ENCODE results near the gene RNF166. TPM values are rescaled to one million over a fixed set of nuclear protein-coding genes. Genes with fewer than 3 reads are reported as not detected.

RNF166 gene
- polyA plus RNA-seq, 1 donor: 16.0 TPM

GRCh38 chr16:88692861-88693260 is 13.3 kb downstream of the RNF166 start:
- DNase-seq (ENCODE audit: low read depth): no peak

DNA sequence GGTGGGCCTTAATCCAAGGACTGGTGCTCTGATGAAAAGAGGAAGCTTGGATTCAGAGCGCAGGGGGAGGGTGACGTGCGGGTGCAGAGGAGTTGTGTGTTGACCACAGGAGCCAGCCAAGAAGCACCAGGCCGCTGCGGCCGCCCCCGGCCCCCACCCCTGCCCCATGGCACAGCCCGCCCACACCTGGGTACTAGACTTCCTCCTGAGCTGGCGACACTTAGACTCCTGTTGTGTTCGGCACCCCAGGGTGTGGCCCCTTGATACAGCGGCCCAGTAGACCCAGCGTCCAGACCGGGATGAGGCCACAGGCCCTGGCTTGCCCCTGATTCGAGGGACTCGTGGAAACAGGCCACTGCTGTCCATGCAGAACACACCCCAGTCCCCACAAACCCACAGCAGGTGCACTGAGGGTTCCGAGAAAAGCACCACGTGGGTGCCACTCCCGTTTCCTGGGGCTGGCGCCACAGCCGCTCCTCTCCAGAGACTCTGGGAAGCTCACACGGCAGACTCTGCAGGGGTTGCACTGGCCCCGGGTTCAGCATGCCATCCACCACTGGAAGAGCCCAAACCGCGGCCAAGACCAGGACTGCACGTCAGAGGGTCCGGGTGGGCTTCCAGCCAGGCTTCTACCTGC is 14.2 kb downstream of the RNF166 start:
- no peak for DNase-seq (ENCODE audit: low read depth)

DNA sequence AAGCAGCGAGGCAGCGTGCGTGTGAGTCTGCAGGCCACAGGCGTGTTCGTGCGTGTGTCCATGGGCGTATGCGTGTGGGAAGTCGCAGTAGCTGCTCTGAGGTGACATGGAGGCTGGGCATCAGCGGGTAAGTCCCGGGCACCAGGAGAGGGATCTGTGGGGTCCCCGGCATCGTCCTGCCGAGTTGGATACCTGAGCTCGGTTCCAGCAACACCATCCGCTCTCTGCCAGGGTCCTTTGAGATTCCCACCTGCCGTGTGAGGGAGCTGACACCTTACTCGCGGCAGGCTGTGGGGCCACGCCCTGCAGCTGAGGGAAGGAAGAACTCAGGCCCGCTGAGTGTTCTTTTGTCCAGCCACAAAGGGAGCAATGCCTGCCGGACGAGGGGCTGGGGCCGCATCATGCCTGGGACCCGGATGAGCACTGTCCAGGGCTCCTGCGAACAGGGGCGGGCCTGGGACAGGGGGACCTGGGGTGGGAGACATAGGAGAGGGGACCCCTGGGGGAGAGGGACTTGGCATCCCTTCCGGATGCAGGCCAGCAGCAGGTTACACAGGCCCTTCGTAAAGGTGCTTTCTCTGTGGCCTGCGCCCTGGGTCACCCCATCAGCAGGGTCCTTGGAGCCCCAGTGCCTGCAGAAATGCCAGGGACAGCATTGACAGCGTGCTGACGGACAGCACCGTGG is 14.9 kb downstream of the RNF166 start:
- DNase-seq (ENCODE audit: low read depth): no peak

DNA sequence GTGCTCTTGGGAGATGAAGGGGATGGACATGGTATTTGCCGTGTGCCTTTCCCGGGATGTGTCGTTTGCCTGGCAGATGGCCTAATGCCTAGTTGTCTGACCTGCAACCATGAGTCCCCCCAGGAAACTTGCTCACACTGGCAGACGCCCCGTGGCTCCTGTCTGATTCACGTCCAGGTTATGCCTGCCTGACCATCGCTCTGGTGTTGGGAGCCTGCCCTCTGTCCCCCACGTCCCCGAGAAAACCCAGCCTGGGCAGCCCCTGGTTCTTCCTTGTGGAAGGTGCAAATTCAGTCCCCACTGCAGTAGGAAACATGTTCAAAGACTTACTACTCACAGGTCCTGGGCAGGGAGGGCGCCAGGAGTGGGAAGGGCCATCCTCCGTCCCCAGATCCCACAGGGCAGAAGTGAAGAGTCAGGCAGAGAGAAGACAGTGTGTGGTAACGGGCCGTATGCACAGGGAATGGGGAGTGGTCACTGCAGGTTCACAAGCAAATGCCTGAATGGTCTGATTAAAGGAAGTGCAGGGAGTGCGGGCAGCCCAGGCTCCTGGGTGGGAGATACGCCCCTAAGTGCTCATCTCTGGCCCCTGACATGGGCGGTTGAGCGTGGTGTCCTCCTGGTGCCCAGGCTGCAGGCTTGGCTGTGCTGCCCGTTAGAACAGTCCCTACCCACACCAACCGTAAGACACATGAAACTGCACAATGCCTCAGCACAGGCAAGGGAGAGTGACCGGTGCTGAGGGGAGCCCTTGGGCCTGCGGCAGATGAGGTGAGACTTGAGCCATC is 15.7 kb downstream of the RNF166 start:
- no peak for DNase-seq (ENCODE audit: low read depth)

GRCh38 chr16:88688013-88688778 is 18.0 kb downstream of the RNF166 start:
- no peak for DNase-seq (ENCODE audit: low read depth)

DNA sequence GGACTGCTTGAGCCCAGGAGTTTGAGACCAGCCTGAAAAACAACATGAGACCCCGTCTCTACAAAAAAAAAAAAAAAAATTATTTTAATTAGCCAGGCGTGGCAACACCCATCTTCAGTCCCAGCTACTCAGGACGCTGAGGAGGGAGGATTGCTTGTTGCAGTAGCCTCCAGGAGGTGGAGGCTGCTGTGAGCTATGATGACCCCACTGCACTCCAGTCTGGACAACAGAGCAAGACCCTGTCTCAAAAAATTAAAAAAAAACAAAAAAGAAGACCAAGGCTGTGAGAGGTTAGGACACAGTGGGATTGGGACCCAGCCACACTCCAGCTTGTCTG is 18.6 kb downstream of the RNF166 start:
- no peak for DNase-seq (ENCODE audit: low read depth)

DNA sequence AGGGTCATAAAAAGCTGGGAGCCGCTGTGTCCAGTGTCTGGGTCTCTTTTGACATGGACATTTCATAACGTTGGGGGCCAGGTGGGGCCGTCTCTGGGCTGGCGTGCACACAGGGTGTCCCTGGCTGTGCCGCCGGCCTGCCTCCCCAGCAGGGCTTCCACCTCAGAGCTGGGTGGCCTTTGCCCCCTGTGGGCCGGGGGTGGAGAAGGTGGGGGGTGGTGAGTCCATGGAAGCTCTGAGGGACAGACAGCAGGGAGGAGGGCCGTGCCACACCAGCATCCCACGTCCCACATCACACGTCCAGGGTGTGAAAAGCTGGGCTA is 19.0 kb downstream of the RNF166 start:
- no peak for DNase-seq (ENCODE audit: low read depth)

DNA sequence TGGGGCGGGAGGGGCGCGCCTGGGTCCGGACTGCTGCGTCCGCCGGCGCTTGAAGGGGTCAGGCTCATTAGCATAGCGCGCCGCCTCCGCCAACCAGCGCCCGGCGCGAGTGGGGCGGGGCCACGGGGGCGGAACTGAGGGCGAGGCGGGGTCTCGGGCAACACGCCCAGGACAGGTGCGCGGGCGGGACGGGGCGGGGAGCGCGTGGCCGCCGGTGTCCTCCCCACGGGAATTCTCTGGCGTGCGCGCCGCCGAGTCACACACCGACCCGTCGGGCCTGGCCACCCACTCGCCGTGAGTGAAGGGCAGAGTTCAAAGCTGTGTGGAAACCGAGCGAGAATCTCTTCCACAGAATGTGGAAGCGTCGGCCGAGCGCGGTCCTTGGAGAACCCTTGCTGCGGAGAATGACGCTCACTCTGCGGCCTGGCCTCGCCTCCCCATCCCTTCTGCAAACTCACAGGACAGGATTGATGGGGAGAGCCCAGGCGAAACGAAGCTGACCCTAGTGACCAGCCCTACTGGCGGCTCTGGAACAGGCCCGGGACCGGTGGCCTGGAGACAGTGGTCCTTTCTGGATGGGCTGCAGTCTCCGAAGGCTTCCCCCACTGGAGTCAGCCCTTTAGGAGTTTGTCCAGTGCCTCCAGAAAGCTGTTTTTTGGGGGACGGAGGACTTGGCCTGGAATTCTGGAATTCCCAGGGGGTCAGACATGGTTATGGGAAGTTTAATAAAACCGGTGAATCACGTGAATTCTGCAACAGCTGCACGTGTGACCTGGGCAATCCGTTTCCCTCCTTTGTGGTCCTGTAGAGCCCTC is 19.6 kb downstream of the RNF166 start, which contains the start of gene SNAI3:
Gene SNAI3 (minus strand): TSS at position 69 of the 815 bp plus-strand sequence. CDS start 101 bp downstream, outside the sequence.
- no peak for DNase-seq (ENCODE audit: low read depth)

- no peak for DNase-seq (ENCODE audit: low read depth)
These were observed 20.2 kb downstream of the RNF166 start for GRCh38 chr16:88686062-88686438.

GRCh38 chr16:88685156-88686061 is 20.8 kb downstream of the RNF166 start:
- no peak for DNase-seq (ENCODE audit: low read depth)

DNA sequence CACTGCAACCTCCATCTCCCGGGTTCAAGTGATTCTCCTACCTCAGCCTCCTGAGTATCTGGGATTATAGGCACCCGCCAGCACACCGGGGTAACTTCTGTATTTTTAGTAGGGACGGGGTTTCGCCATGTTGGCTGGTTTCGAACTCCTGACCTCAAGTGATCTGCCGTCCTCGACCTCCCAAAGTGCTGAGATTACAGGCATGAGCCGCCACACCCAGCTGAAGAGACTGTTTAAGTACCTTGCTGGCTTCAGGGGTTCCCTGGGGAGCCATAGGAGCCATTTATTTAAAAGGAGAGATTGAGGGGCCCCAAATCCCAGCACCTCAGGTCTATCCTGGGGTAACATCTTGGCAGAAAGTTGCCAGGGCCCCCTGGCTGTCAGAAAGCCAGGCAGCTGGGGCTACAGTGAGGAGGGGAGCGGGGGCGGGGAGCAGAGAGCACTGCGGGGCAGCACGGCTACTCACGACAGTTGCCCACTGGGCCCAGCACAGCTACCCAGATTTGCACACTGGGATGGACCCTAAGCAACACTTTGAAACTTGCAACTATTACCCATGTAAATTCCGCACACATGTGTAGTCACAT is 21.5 kb downstream of the RNF166 start:
- no peak for DNase-seq (ENCODE audit: low read depth)

GRCh38 chr16:88681709-88682451 is 24.3 kb downstream of the RNF166 start:
- no peak for DNase-seq (ENCODE audit: low read depth)

DNA sequence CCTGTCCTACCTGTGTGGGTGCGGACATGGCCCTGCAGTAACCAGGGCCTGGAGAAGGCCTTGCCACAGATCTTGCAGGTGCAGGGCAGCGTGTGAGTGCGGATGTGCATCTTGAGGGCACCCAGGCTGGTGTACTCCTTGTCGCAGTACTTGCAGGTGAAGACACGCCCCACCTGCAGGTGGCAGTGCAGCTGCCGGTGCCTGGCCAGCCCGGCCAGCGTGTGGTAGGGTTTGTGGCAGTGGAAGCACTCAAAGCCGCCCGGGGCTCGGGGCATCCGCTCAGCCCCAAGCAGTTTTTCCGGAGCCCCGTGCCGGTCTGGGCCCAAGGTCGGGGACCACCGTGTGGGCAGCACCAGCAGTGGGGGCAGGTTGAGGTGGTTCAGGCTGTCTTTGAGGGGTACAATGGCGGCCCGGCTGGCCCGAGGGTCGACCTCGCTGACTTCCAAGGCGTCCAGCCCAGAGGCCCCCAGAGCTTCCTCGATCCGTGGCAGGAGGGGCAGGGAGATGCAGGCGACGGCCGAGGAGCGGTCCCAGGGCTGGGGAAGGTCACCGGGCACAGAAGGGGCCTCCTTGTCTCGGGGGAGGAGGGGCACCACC is 25.0 kb downstream of the RNF166 start:
- DNase-seq (ENCODE audit: low read depth): no peak

- DNase-seq (ENCODE audit: low read depth): no peak
These were observed 25.6 kb downstream of the RNF166 start for GRCh38 chr16:88680554-88681083.

DNA sequence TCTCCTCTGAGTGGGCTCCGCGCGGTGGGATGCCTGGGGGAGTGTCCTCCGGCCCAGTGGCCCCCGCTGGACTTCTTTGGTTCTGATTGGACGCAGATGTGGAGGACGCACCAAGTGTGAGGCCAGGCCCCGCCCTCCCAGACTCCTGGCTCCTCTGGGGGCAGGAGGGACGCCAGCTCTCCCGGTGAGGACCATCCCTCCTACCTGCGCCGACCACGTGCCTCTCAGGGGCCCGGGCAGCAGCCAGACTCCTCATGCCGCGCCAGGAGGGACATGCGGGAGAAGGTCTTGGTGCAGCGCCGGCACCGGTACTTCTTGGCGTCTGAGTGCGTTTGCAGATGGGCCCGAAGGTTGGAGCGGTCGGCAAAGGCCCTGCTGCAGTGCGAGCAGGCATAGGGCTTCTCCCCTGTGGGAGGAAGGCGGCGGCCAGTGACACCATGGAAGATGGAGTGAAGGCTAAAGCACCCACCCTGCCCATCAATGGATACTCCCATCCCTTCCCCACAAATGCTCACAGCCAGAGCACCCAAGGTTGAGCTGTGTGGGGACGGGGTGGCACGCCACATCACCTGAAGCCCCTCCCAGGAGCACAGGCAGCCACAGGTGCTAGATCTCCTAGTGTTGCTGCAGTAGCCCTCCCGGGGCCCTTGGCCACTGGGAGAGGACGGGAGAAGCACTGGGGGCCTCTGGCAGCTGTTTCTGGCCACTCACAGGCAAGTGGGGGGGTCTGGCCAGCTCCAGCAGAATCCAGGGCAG is 27.8 kb downstream of the RNF166 start:
- no peak for DNase-seq (ENCODE audit: low read depth)

GRCh38 chr16:88677721-88678120 is 28.5 kb downstream of the RNF166 start:
- no peak for DNase-seq (ENCODE audit: low read depth)

DNA sequence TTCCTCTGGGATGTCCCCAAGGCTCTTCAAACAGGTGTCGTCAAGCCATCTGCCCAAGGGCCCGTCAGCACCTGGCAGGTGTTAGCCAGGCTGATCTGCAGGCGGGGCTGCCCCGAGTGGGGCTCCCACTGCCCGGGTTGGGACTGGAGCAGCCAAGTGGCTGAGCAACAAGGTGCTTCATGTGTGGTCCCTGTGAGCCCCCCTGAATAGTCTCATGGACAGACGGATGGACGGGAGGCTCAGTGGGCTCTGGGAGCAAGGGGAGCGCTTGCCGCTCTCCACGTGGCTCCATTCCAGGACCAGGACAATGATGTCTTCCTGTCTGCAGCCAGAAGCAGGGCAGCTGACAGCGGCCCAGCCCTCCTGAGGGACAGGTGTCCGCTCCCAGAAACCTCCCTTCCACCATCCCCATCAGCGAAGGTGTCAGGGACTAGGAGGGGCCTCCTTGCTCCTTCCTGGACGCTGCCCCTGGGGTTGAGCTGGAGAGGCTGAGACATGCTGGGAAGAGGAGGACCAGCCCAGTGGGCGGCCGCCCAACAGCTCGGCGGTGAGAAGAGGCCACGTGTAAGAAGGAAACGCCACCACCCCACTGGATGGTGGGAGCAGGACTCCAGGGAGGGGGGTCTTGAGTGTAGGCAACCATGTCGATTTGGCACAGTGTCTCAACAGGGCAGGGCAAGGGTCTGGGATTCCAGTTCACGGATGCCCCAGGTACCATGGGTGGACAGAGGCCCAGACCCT is 29.5 kb downstream of the RNF166 start:
- no peak for DNase-seq (ENCODE audit: low read depth)
